HG03108 (cell line): ENCODE data around the gene TAS2R9.
"Not testable (repeated sequence)": the region's sequence is repeated elsewhere in the genome, so short reads cannot be mapped to it uniquely, and the experiment has no call there.

Experiments used
- ATAC-seq: cut with Tn5 transposase; IDR thresholded peaks from one replicate; pipeline ENCODE4 v1.9.1; 2021; ENCODE audit warnings: moderate library complexity; ENCODE audit not compliant: unreplicated experiment

Gene TAS2R9, protein sequence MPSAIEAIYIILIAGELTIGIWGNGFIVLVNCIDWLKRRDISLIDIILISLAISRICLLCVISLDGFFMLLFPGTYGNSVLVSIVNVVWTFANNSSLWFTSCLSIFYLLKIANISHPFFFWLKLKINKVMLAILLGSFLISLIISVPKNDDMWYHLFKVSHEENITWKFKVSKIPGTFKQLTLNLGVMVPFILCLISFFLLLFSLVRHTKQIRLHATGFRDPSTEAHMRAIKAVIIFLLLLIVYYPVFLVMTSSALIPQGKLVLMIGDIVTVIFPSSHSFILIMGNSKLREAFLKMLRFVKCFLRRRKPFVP

GRCh38 chr12:10810068-10810467 lies at the start of gene TAS2R9:
TAS2R9 (minus strand) TSS chr12:10810168; CDS start chr12:10810075, 93 bp downstream.
- no peak for ATAC-seq

- no peak for ATAC-seq
These were observed 45.8 kb upstream of the TAS2R9 start for GRCh38 chr12:10855807-10856206.

DNA sequence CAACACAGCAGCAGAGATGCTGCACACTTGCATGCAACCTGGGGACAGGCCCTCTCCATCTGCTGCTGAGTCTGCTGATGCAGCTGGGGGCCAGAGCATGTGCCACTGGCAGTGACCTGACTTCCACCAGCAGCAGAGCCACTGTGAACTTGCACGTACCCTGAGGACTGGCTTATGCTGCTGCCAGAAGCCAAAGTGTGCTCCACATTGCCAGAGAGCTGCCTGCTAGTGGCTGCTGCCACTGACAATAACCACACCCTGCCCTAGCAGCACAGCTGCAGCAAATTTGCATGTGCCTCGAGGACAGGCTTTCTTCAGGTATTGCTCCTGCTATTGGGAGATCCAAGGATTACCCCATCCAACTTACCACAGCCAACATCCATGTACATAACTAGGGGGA lies 43.8 kb upstream of the TAS2R9 start:
- no peak for ATAC-seq

DNA sequence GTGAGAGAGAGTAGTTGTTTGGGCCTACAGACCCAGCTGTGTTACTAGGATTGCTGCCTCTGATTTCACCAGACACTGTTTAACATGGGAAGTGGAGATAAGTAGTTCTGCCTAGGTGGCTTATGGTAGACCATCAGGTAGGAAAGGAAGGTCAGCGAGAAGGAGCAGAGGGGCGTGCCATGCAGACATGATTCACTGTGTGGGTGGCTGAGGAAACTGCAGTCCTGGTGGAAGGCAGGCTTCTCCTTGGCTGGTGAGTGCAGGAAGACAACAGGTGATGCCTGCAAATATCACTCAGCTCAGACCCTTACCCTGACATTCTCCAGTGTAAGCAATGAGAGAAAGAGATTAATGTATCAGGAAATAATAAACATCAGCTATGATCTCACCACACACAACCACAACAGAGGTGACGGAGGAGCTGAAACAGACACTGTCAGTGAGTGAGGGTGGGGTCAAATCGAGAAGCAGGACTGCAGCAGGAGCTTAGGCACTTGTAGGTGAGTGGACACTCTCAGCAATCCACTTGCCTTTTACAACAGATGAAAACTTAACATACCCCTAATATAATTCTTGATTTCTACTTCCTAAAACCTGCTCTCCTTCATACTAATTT lies 41.4 kb upstream of the TAS2R9 start:
- ATAC-seq = no peak

DNA sequence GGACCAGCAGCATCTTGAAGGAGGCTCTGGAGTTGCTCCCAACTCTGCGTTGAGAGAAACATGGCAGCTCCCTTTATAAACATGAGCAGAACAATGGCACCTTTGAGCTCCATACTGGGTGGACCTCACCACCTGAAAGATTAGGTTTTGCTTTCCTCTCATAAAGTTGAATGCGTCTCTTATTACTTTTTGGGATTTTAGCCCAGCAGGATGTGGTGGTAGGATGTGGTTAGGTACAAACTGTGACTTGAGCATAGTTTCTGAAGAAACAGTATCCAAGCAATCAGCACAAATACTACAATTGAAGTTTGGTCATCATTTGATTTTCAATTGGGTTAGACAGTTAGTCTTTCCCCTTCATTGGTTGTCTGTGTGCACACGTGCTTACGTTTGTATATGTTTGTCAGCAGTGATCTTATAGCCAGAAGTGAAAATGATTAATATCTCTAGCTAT lies 39.5 kb upstream of the TAS2R9 start, which contains the start of gene PRR4:
Gene PRR4 (minus strand): TSS at position 51 of the 454 bp plus-strand sequence. CDS start 38 bp downstream, at position 13.
- ATAC-seq = no peak

DNA sequence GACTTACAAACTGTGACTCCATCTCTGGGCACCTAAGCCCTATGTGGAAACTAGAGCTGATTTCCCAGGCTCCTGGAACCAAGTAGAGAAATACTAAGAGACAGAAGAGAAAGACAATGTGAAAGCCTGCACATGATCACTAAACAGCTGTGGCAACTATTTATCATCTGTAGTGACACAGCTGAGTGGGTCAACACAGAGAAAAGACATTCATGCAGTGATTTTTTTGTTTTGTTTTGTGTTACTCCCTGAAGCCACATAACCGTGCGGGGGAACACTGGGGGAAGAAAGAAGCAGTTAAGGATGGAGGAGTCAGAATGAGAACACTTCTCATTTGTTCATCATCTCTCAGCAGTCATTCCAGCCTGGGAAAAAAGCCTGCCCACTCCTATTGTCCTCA lies 37.8 kb upstream of the TAS2R9 start:
- no peak for ATAC-seq

DNA sequence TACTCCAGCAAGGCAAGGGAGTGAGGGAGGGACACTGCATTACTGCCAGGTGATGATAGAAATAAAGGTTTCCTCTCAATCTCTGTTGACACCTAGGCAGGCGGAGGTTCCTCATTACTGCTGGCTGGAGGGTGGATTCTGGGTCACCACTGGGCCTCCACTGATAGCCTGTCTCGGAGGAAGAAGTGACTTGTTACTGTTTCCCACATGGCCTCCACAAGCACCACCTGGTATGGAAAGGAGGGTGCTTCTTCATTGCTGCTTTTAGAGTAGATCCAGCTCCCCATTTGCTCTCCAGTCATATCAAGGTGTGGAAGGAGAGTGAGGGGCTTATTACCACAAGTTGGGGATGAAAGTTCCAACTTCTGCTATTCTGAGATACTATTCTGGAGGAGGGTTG lies 32.9 kb upstream of the TAS2R9 start:
- ATAC-seq = no peak

GRCh38 chr12:10838461-10838860 lies 28.5 kb upstream of the TAS2R9 start:
- ATAC-seq = no peak

DNA sequence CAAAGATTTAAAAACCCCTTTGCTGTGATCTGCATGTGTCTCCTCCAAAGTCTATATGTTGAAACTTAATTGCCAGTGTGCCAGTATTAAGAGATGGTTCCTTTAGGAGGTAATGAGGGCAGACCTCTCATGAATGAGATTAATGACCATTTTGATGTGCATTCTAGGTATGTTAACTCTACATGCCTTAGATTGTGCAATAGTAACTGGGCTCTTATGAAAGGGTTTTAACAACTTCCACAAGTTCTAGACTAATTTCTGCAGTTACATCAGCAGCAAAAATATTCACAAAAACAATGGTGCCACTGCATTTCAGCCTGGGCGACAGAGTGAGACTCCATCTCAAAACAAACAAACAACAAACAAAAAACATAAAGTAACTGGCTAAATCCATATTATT lies 20.0 kb upstream of the TAS2R9 start:
- no peak for ATAC-seq

GRCh38 chr12:10826258-10826657 lies 16.3 kb upstream of the TAS2R9 start, which contains the start of gene TAS2R10:
TAS2R10 (minus strand) TSS chr12:10826358; CDS start chr12:10826269, 89 bp downstream.
- no peak for ATAC-seq

DNA sequence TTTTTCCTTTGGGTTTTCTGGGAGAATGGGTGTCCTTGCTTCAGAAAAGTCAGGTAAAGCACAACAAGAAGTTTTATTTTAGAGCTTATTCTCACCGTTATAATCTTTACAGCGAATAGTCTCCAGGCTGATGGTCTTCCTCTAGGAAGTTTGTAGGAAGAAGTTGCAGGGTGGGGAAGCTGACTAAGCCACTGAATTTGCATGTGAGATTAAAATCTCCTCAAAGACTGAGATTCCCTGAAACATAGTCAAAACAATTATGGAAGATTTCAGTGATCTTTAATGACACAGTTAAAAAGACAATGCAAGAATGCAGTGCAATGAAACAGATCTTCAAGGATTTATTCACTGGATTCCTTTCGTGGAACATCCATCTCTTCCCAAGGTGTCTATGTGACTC lies 15.0 kb upstream of the TAS2R9 start:
- ATAC-seq = no peak

GRCh38 chr12:10811883-10812536 lies 2.0 kb upstream of the TAS2R9 start:
- no peak for ATAC-seq

DNA sequence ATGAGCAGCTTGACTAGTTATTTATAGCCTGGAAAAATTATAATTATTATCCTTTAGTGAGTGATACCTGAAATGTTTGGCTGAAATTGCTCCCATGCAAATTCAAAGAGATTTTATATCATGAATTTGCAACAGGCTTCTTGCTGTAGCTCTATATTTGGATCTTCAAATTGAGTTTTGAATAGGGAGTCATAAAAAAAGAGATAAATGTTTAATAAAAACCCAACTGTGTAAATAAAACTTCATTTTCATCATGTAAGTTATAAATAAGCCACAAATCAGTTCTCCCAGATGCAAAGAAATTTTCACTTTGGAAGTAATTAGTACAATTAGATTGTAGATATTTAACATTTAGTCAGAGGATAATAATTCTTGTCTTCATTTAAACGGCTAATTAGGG lies 2.8 kb downstream of the TAS2R9 start, which contains the start of gene TAS2R8:
Gene TAS2R8 (minus strand): TSS at position 101 of the 400 bp plus-strand sequence. CDS start 306 bp downstream, outside the sequence.
- no peak for ATAC-seq

DNA sequence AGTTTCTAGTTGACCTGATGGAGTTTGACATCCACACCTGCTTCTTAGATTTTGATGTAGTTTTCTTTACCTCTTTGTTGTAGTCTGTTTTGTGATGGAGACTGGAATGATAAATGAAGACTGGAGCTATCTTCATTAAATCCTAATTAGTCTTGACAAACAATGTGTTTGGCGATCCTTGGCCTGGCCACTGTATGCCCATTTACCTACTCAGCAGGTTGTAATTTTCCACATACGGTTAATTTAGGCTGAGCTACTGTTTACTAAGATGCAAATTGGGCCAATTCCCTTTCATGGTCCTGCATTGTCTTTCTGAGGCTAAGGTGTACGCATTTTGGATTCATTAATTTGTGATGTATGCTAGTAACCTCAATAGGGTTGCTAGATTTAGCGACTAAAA lies 7.4 kb downstream of the TAS2R9 start, which contains the start of gene TAS2R7:
Gene TAS2R7 (minus strand): TSS at position 41 of the 400 bp plus-strand sequence. CDS start 57 bp downstream, outside the sequence.
- ATAC-seq = no peak

GRCh38 chr12:10801741-10802140 lies 8.2 kb downstream of the TAS2R9 start:
- no peak for ATAC-seq

DNA sequence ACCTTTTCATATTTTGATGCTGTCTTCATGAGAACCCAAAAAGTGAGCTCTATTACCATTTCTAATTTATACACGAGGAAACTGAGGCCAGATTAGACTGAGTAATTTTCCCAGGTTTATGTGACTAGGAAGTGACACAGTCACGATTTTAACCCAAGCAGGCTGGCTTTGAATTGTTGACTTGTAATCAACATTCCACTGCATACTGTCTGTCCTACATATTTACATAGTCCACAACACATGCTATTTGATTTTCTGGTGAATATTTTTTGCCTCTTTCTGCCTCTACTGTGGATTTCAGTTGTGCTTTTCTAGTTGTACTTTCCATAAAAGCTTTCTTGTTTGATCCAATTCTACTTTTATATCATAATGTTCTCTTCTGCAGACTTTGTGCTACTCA lies 15.7 kb downstream of the TAS2R9 start:
- ATAC-seq = no peak

DNA sequence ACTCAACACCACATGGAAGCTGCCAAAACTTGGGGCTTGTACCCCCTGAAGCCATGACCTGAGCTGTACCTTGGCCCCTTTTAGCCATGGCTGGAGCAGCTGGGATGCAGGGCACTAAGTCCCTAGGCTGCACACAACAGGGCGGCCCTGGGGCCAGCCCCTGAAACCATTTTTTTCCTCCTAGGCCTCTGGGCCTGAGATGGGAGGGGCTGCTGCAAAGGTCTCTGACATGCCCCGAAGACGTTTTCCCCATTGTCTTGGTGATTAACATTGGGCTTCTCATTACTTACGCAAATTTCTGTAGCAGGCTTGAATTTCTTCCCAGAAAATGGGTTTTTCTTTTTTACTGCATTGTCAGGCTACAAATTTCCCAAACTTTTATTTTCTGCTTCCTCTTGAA lies 18.2 kb downstream of the TAS2R9 start:
- not testable (repeated sequence) for ATAC-seq

DNA sequence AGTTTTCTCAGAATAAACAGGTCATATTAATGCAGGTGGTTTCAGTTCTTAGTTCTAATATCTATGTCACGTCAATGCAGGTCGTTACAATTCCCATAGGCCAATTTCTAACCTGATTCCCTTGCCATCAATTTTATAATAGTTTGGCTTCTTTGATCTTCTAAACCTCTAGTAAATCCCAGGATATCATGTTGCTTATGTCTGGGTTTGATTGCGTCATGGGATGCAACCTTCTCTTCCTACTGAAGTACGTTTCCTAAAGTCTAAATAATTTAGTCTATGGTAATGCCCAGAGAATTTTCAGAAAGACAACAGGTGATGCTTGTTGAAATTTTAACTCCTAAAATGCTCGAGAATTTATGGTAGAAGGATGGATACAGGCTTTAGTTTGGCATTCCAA lies 26.7 kb downstream of the TAS2R9 start:
- ATAC-seq = no peak

- ATAC-seq = no peak
These were observed 30.9 kb downstream of the TAS2R9 start for GRCh38 chr12:10779103-10779502.

DNA sequence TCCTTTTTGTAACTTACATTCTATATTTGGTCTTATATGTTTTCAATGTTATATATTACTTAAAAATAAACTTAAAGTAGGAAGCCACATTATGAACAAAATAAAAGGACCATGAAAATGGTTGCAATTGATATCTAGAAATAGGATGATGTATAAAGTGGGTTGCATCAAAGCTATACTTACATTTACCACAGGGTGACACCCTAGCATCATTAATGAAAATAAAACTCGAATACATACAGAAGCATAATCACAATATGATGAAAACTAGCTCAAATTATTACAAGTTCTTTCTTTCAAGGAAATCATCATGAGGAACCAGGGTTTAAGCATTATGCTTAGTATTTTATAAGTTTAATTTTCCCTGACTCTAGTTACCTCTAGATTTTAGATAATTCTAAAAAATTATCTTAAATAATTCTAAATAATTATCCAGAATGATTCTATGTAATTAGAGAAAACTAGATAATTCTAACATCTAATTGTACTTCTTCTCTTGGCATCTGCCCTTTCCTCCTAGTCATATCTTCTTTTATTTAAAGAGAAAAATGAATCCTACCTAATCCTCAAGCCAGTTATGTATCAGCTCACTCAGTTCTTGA lies 38.7 kb downstream of the TAS2R9 start:
- ATAC-seq = no peak

DNA sequence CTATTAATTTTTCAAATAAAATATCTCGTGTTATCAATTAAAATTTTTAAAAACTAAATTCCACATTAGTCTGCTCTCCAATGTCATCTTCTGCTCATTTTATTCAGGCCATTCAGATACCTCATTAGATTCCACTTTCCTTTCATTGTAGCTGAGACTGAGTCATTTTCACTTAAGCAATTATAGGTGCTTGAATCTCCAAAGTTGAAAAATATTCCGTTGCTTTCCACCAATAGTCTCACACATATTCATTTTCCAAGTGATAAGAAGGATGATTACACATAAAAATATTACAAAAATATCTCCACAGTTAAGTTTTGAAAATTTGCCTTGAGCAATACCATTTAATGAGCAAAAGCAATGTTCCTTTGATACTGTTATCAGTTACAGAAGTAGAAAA lies 50.3 kb downstream of the TAS2R9 start:
- no peak for ATAC-seq
